ENCODE results near the gene PRKCB.
"Not testable (repeated sequence)": the region's sequence is repeated elsewhere in the genome, so short reads cannot be mapped to it uniquely, and the experiment has no call there.

PRKCB gene

GRCh38 chr16:24101431-24101830, 265.6 kb downstream of the PRKCB start:
- Mint-ChIP-seq H3K36me3 (ENCODE audit: low read depth) (no peaks in the 10 kb centered on the region), H3K9me3 (no peaks in the 10 kb centered on the region), H3K4me1 (no peaks in the 10 kb centered on the region), H3K4me3 (no peak overlapping the region), H3K27me3 (ENCODE audit: low read depth, poor library complexity) (peaks cover 8% of the 10 kb centered on the region), H3K27ac (no peak overlapping the region)
- TF ChIP-seq CTCF (IDR thresholded peaks at IDR 0.05): no peak
- no peak for DNase-seq

GRCh38 chr16:24102209-24102660, 266.5 kb downstream of the PRKCB start:
- no peak for TF ChIP-seq CTCF (IDR thresholded peaks at IDR 0.05)
- H3K27me3 Mint-ChIP-seq (ENCODE audit: low read depth, poor library complexity): peaks cover 8% of the 10 kb centered on the region
- H3K9me3 Mint-ChIP-seq: peaks cover 4% of the 10 kb centered on the region
- no peak overlapping the region for H3K27ac Mint-ChIP-seq
- H3K4me3 Mint-ChIP-seq: no peak overlapping the region
- no peaks in the 10 kb centered on the region for H3K4me1 Mint-ChIP-seq
- no peaks in the 10 kb centered on the region for H3K36me3 Mint-ChIP-seq (ENCODE audit: low read depth)
- no peak for DNase-seq

GRCh38 chr16:24105471-24105870, 269.7 kb downstream of the PRKCB start:
- not testable (repeated sequence) for H3K27ac Mint-ChIP-seq; H3K36me3 Mint-ChIP-seq (ENCODE audit: low read depth); H3K27me3 Mint-ChIP-seq (ENCODE audit: low read depth, poor library complexity); DNase-seq; H3K4me3 Mint-ChIP-seq; H3K4me1 Mint-ChIP-seq
- H3K9me3 Mint-ChIP-seq: peaks cover 10% of the 10 kb centered on the region

GRCh38 chr16:24108090-24108489, 272.3 kb downstream of the PRKCB start:
- not testable (repeated sequence) for DNase-seq; H3K27ac Mint-ChIP-seq; H3K4me3 Mint-ChIP-seq; H3K27me3 Mint-ChIP-seq (ENCODE audit: low read depth, poor library complexity); H3K36me3 Mint-ChIP-seq (ENCODE audit: low read depth); H3K4me1 Mint-ChIP-seq
- peaks cover 18% of the 10 kb centered on the region for H3K9me3 Mint-ChIP-seq

GRCh38 chr16:24111724-24112302, 276.0 kb downstream of the PRKCB start:
- no peak overlapping the region for H3K27ac Mint-ChIP-seq
- no peaks in the 10 kb centered on the region for H3K4me1 Mint-ChIP-seq
- H3K27me3 Mint-ChIP-seq (ENCODE audit: low read depth, poor library complexity): peaks cover 3% of the 10 kb centered on the region
- no peak for DNase-seq
- no peak for TF ChIP-seq CTCF (IDR thresholded peaks at IDR 0.05)
- peaks cover 24% of the 10 kb centered on the region for H3K9me3 Mint-ChIP-seq
- no peak overlapping the region for H3K4me3 Mint-ChIP-seq
- H3K36me3 Mint-ChIP-seq (ENCODE audit: low read depth): no peaks in the 10 kb centered on the region

GRCh38 chr16:24113115-24113745, 277.4 kb downstream of the PRKCB start:
- DNase-seq: no peak
- Mint-ChIP-seq H3K36me3 (ENCODE audit: low read depth) (no peaks in the 10 kb centered on the region), H3K27me3 (ENCODE audit: low read depth, poor library complexity) (peaks cover 3% of the 10 kb centered on the region), H3K4me1 (no peaks in the 10 kb centered on the region), H3K4me3 (no peak overlapping the region), H3K9me3 (peaks cover 18% of the 10 kb centered on the region), H3K27ac (no peak overlapping the region)
- TF ChIP-seq CTCF (IDR thresholded peaks at IDR 0.05): no peak

GRCh38 chr16:24114876-24115275, 279.1 kb downstream of the PRKCB start:
- no peak for TF ChIP-seq CTCF (IDR thresholded peaks at IDR 0.05)
- Mint-ChIP-seq H3K27ac (no peak overlapping the region), H3K9me3 (peaks cover 18% of the 10 kb centered on the region), H3K36me3 (ENCODE audit: low read depth) (no peaks in the 10 kb centered on the region), H3K4me1 (no peaks in the 10 kb centered on the region), H3K4me3 (no peak overlapping the region), H3K27me3 (ENCODE audit: low read depth, poor library complexity) (peaks cover 3% of the 10 kb centered on the region)
- no peak for DNase-seq
